HUDEP-2 (cell line): ENCODE measurements around the gene MERTK.
"Not testable (repeated sequence)": the region's sequence is repeated elsewhere in the genome, so short reads cannot be mapped to it uniquely, and the experiment has no call there.

Source experiments
- DNase-seq, 76 experiments: peaks; one replicate each; lab custom pipeline; 2025; ENCODE audit not compliant: unreplicated experiment in 76 of 76; lab: John Stamatoyannopoulos, UW

MERTK gene

GRCh38 chr2:111944531-111945210 is 46.3 kb downstream of the MERTK start:
- DNase-seq: no peak

GRCh38 chr2:111945444-111946293 is 47.3 kb downstream of the MERTK start:
- no peak for DNase-seq

GRCh38 chr2:111946294-111947114 is 48.1 kb downstream of the MERTK start:
- DNase-seq: no peak

GRCh38 chr2:111947219-111947618 is 48.8 kb downstream of the MERTK start:
- no peak for DNase-seq

- DNase-seq: no peak
Measured at GRCh38 chr2:111948832-111949231, 50.4 kb downstream of the MERTK start.

- DNase-seq: no peak
Measured at GRCh38 chr2:111950236-111950635, 51.8 kb downstream of the MERTK start.

GRCh38 chr2:111951486-111951885 is 53.1 kb downstream of the MERTK start:
- no peak for DNase-seq

- DNase-seq: no peak
Measured at GRCh38 chr2:111952871-111953452, 54.6 kb downstream of the MERTK start.

GRCh38 chr2:111954602-111955332 is 56.4 kb downstream of the MERTK start:
- no peak for DNase-seq

GRCh38 chr2:111957872-111958354 is 59.5 kb downstream of the MERTK start:
- DNase-seq: no peak

- no peak for DNase-seq
Measured at GRCh38 chr2:111958901-111959300, 60.5 kb downstream of the MERTK start.

GRCh38 chr2:111961663-111962062 is 63.3 kb downstream of the MERTK start:
- DNase-seq: no peak

- DNase-seq: not testable (repeated sequence)
Measured at GRCh38 chr2:111963086-111963485, 64.7 kb downstream of the MERTK start.

- not testable (repeated sequence) for DNase-seq
Measured at GRCh38 chr2:111963508-111963907, 65.1 kb downstream of the MERTK start.

- DNase-seq: no peak
Measured at GRCh38 chr2:111965062-111965461, 66.7 kb downstream of the MERTK start.

- no peak for DNase-seq
Measured at GRCh38 chr2:111966241-111966640, 67.8 kb downstream of the MERTK start.

GRCh38 chr2:111967018-111967417 is 68.6 kb downstream of the MERTK start:
- DNase-seq: no peak

GRCh38 chr2:111970453-111970852 is 72.0 kb downstream of the MERTK start:
- no peak for DNase-seq

- DNase-seq: no peak
Measured at GRCh38 chr2:111972955-111973565, 74.7 kb downstream of the MERTK start.

GRCh38 chr2:111973701-111974100 is 75.3 kb downstream of the MERTK start:
- DNase-seq: no peak
